ENCODE measurements around the gene KRTAP9-6.

The KRTAP9-6 gene

DNA sequence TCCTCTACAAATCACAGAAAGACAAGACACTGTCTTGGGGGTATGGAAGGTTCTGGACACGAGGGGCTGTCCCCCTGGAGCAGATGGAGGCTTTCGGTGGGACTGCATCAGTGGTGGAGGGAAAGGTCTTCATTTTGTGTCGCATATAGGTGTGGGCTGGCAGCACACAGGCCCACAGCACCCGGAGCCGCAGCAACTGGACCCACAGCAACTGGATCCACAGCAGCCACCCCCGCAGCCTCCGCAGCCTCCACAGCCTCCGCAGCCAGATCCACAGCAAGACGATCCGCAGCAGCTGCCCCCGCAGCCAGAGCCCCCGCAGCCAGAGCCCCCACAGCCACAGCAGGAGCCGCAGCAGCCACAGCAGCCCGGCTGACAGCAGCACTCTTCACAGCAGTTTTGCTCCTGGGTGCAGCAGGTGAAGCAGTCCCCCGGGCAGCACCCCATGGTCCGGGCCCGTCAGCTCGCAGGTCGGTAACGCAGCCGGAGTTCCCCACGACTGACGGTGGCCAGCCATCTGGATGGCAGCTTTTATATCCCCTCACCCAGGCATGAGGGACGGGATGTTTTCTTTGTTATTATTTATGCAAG lies 50.1 kb downstream of the KRTAP9-6 start, which contains the start of gene KRTAP17-1:
TSS of gene KRTAP17-1 (minus strand) at position 507 of the 591 bp plus-strand sequence. CDS start at position 447, 60 bp downstream.
- FAIRE-seq (no peak), DNase-seq (ENCODE audit: insufficient read length, low spot score) (no peak)

All from GM19239 (cell line).